ENCODE results near the gene EPHB2.

- no peak for TF ChIP-seq CTCF (IDR thresholded peaks at IDR 0.05)
- no peak for TF ChIP-seq POLR2A (IDR thresholded peaks at IDR 0.05)
- TF ChIP-seq POLR2AphosphoS5 (IDR thresholded peaks at IDR 0.05; ENCODE audit: insufficient read depth in 1 of 2, low read depth in 1 of 2), result no peak
Observed at GRCh38 chr1:22913421-22914141, 202.9 kb downstream of the EPHB2 start.

All from vagina (tissue), 2 donors.